ENCODE data around the gene SPIRE2. TPM values are rescaled to one million over a fixed set of nuclear protein-coding genes. Genes with fewer than 3 reads are reported as not detected.

The SPIRE2 gene
- total and polyA plus RNA-seq, 2 of the 13 experiments (the other 11 are each of a cell fraction or from before 2014, with no cell fraction given): 13.3 to 37.5 TPM

- TF ChIP-seq, protein P1, sequence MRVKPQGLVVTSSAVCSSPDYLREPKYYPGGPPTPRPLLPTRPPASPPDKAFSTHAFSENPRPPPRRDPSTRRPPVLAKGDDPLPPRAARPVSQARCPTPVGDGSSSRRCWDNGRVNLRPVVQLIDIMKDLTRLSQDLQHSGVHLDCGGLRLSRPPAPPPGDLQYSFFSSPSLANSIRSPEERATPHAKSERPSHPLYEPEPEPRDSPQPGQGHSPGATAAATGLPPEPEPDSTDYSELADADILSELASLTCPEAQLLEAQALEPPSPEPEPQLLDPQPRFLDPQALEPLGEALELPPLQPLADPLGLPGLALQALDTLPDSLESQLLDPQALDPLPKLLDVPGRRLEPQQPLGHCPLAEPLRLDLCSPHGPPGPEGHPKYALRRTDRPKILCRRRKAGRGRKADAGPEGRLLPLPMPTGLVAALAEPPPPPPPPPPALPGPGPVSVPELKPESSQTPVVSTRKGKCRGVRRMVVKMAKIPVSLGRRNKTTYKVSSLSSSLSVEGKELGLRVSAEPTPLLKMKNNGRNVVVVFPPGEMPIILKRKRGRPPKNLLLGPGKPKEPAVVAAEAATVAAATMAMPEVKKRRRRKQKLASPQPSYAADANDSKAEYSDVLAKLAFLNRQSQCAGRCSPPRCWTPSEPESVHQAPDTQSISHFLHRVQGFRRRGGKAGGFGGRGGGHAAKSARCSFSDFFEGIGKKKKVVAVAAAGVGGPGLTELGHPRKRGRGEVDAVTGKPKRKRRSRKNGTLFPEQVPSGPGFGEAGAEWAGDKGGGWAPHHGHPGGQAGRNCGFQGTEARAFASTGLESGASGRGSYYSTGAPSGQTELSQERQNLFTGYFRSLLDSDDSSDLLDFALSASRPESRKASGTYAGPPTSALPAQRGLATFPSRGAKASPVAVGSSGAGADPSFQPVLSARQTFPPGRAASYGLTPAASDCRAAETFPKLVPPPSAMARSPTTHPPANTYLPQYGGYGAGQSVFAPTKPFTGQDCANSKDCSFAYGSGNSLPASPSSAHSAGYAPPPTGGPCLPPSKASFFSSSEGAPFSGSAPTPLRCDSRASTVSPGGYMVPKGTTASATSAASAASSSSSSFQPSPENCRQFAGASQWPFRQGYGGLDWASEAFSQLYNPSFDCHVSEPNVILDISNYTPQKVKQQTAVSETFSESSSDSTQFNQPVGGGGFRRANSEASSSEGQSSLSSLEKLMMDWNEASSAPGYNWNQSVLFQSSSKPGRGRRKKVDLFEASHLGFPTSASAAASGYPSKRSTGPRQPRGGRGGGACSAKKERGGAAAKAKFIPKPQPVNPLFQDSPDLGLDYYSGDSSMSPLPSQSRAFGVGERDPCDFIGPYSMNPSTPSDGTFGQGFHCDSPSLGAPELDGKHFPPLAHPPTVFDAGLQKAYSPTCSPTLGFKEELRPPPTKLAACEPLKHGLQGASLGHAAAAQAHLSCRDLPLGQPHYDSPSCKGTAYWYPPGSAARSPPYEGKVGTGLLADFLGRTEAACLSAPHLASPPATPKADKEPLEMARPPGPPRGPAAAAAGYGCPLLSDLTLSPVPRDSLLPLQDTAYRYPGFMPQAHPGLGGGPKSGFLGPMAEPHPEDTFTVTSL (CRISPR knock-in tag; IDR thresholded peaks at IDR 0.05; ENCODE audit: borderline replicate concordance): peak; percentile 75; the same call in 1 of the 2 replicates
- TF ChIP-seq ZNF550 (CRISPR knock-in tag; IDR thresholded peaks at IDR 0.05; ENCODE audit: borderline replicate concordance): peak; percentile 92
- peak; percentile 81 for TF ChIP-seq TCF7L2 (IDR thresholded peaks at IDR 0.05; ENCODE audit: low read depth, low read length)
- TF ChIP-seq LCORL (IDR thresholded peaks at IDR 0.05): no peak
- peak; percentile 94 for TF ChIP-seq LCORL (CRISPR knock-in tag; IDR thresholded peaks at IDR 0.05)
- no peak for TF ChIP-seq SOX6 (IDR thresholded peaks at IDR 0.05)
- peak; percentile 76 for TF ChIP-seq SOX6 (CRISPR knock-in tag; IDR thresholded peaks at IDR 0.05)
- TF ChIP-seq, protein P2, sequence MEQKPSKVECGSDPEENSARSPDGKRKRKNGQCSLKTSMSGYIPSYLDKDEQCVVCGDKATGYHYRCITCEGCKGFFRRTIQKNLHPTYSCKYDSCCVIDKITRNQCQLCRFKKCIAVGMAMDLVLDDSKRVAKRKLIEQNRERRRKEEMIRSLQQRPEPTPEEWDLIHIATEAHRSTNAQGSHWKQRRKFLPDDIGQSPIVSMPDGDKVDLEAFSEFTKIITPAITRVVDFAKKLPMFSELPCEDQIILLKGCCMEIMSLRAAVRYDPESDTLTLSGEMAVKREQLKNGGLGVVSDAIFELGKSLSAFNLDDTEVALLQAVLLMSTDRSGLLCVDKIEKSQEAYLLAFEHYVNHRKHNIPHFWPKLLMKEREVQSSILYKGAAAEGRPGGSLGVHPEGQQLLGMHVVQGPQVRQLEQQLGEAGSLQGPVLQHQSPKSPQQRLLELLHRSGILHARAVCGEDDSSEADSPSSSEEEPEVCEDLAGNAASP (CRISPR knock-in tag; IDR thresholded peaks at IDR 0.05; ENCODE audit: borderline replicate concordance): peak; percentile 97
- TF ChIP-seq ZNF256 (CRISPR knock-in tag; conservative IDR thresholded peaks at IDR 0.05): peak; percentile 97
- TF ChIP-seq, protein P3, sequence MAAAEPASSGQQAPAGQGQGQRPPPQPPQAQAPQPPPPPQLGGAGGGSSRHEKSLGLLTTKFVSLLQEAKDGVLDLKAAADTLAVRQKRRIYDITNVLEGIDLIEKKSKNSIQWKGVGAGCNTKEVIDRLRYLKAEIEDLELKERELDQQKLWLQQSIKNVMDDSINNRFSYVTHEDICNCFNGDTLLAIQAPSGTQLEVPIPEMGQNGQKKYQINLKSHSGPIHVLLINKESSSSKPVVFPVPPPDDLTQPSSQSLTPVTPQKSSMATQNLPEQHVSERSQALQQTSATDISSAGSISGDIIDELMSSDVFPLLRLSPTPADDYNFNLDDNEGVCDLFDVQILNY (CRISPR knock-in tag; conservative IDR thresholded peaks at IDR 0.05): no peak; the same call in 1 of the 2 replicates
- TF ChIP-seq SYNCRIP (IDR thresholded peaks at IDR 0.05; ENCODE audit: insufficient read depth, low read depth, low read length): no peak
- no peak for TF ChIP-seq HNF4G (IDR thresholded peaks at IDR 0.05; ENCODE audit: borderline replicate concordance, low read depth, low read length)
- TF ChIP-seq HNF4G (CRISPR knock-in tag; IDR thresholded peaks at IDR 0.05; ENCODE audit: borderline replicate concordance, low read depth): peak; percentile 90
- TF ChIP-seq KDM5B (CRISPR knock-in tag; IDR thresholded peaks at IDR 0.05; ENCODE audit: borderline replicate concordance): peak; percentile 96; the same call in 1 of the 2 replicates
- TF ChIP-seq ZNF782 (CRISPR knock-in tag; IDR thresholded peaks at IDR 0.05; ENCODE audit: borderline replicate concordance): peak; percentile 96
- peak; percentile 90 for TF ChIP-seq FOXA3 (CRISPR knock-in tag; IDR thresholded peaks at IDR 0.05)
- peak; percentile 97 for TF ChIP-seq ZNF503 (CRISPR knock-in tag; IDR thresholded peaks at IDR 0.05)
- TF ChIP-seq ATM (IDR thresholded peaks at IDR 0.05; ENCODE audit: borderline replicate concordance): no peak
- TF ChIP-seq ELK4 (CRISPR knock-in tag; IDR thresholded peaks at IDR 0.05; ENCODE audit: borderline replicate concordance): peak; percentile 85; the same call in 1 of the 2 replicates
Observed at GRCh38 chr16:89917773-89918452, 89.6 kb downstream of the SPIRE2 start (continued).

All from HepG2 (cell line).